ENCODE results near the gene SLC2A10. TPM values are rescaled to one million over a fixed set of nuclear protein-coding genes. Genes with fewer than 3 reads are reported as not detected.
A peak's percentile ranks its signal among the peaks of the same experiment; 100 is the strongest.

The SLC2A10 gene
- total RNA-seq, 1 donor from 2014 or later = 19.4 TPM

DNA sequence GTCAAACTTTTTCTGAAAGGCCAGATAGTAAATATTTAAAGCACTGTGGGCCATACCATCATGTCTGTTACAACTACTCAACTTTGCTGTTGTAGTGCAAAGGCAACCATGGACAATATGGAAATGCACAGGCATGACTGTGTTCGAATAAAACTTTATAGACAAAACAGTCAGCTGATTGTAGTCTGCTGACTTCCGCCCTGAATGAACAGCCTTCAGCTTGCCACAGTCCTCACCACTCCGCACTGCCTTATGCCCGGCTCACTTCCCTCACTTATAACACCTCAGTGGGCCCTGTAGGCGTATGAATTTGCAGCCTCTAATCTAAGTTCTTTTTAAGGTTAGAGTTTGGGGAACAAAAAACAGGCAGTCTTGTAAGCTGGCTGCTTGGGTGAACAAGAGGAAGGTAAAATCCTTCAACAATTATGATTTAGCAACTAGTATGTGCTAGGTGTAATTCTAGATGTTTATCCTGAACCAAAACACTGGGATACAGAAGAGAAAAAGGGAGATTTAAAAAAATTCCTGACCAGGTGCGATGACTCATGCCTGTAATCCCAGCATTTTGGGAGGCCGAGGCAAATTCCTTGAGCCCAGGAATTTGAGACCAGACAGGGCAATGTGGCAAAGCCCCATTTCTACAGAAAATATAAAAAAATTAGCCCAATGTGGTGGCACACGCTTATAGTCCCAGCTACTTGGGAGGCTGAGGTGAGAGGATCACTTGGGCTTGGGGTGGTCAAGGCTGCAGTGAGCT, 6.8 kb upstream of the SLC2A10 start:
- Mint-ChIP-seq H3K4me1 (ENCODE audit: unreplicated experiment) (no peaks in the 10 kb centered on the region), H3K9me3 (ENCODE audit: unreplicated experiment) (no peaks in the 10 kb centered on the region), H3K27me3 (ENCODE audit: unreplicated experiment) (peaks cover 1% of the 10 kb centered on the region), H3K36me3 (ENCODE audit: low read depth, unreplicated experiment) (no peaks in the 10 kb centered on the region), H3K27ac (ENCODE audit: unreplicated experiment) (no peak overlapping the region), H3K4me3 (ENCODE audit: unreplicated experiment) (no peak overlapping the region)
- no peak for DNase-seq (ENCODE audit: low spot score)
- TF ChIP-seq CTCF (IDR thresholded peaks at IDR 0.05; ENCODE audit: unreplicated experiment) = no peak

- Mint-ChIP-seq H3K4me3 (ENCODE audit: unreplicated experiment) (no peak overlapping the region), H3K4me1 (ENCODE audit: unreplicated experiment) (no peaks in the 10 kb centered on the region), H3K9me3 (ENCODE audit: unreplicated experiment) (no peaks in the 10 kb centered on the region), H3K27ac (ENCODE audit: unreplicated experiment) (no peak overlapping the region), H3K27me3 (ENCODE audit: unreplicated experiment) (peaks cover 1% of the 10 kb centered on the region), H3K36me3 (ENCODE audit: low read depth, unreplicated experiment) (no peaks in the 10 kb centered on the region)
- no peak for DNase-seq (ENCODE audit: low spot score)
- no peak for TF ChIP-seq CTCF (IDR thresholded peaks at IDR 0.05; ENCODE audit: unreplicated experiment)
These were observed 6.0 kb upstream of the SLC2A10 start for GRCh38 chr20:46703435-46703834.

DNA sequence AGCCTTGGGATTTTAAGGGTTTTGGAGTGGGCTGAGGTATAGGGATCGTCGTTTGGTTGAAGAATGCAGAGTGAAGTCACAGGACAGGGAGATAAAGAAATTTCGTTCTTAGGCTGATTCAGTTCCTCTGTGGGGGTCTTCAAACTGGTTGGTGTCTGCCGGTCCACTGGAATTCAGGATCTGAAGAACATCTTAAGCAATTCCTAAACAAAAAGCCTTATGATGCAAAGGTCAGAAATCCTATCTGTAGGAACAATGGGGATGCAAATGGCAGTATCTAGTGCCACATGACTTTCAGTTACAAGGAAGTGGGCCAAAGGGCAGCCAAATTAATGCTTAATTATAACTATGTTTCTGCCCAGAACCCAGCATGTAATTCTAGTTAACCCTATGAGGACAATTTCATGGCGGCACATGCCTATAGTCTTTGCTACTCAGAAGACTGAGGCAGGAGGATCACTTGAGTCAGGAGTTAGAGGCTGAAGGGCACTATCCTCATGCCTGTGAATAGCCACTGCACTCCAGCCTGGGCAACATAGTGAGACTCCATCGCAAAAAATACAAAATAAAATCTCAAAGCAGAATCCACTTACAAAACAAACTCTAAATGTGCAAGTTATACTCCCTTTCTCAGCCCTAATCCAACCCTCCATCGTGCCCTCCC, 4.6 kb upstream of the SLC2A10 start:
- Mint-ChIP-seq H3K36me3 (ENCODE audit: low read depth, unreplicated experiment) (no peaks in the 10 kb centered on the region), H3K27me3 (ENCODE audit: unreplicated experiment) (peaks cover 1% of the 10 kb centered on the region), H3K4me3 (ENCODE audit: unreplicated experiment) (no peak overlapping the region), H3K9me3 (ENCODE audit: unreplicated experiment) (no peaks in the 10 kb centered on the region), H3K4me1 (ENCODE audit: unreplicated experiment) (peaks cover 4% of the 10 kb centered on the region), H3K27ac (ENCODE audit: unreplicated experiment) (no peak overlapping the region)
- TF ChIP-seq CTCF (IDR thresholded peaks at IDR 0.05; ENCODE audit: unreplicated experiment) = no peak
- no peak for DNase-seq (ENCODE audit: low spot score)

DNA sequence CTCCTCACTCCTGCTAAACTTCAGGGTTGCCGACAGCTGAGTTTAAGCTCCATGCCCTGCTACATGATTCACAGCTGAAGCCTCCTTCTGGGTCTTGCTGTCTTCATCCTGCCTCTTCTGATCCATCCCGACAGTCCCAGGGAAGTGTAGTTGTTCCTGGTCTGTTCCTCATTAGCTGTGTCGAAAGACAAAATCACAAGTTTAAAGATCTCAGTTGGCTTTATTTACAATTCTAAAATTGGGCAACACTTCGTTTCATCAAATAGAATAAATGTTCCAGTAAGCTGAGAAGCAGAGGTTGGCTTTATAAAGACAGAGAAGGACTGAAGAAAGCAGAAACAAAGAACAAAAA, 4.1 kb upstream of the SLC2A10 start:
- H3K4me1 Mint-ChIP-seq (ENCODE audit: unreplicated experiment) = peaks cover 9% of the 10 kb centered on the region
- no peak for TF ChIP-seq CTCF (IDR thresholded peaks at IDR 0.05; ENCODE audit: unreplicated experiment)
- H3K4me3 Mint-ChIP-seq (ENCODE audit: unreplicated experiment) = no peak overlapping the region
- no peak overlapping the region for H3K27ac Mint-ChIP-seq (ENCODE audit: unreplicated experiment)
- peaks cover under 1% of the 10 kb centered on the region for H3K36me3 Mint-ChIP-seq (ENCODE audit: low read depth, unreplicated experiment)
- no peak for DNase-seq (ENCODE audit: low spot score)
- peaks cover 2% of the 10 kb centered on the region for H3K27me3 Mint-ChIP-seq (ENCODE audit: unreplicated experiment)
- no peaks in the 10 kb centered on the region for H3K9me3 Mint-ChIP-seq (ENCODE audit: unreplicated experiment)

DNA sequence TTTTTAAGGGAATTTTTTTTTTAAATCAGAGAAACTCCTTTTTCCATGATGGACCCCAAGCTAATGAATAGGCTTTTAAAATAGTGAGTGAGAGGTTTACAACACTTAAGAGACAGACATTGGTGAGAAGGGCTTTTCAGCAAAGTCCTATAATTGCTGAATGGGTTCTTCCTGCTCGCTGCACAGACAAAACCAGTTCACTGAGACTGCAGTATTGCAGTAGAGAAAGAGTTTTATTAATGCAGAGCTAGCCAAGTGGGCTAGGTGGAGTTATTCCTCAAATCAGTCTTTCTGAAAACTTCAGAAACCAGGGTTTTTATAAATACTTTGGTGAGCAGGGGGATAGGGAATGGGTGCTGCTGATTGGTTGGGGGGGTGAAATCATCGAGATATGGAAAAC, 3.2 kb upstream of the SLC2A10 start:
- H3K36me3 Mint-ChIP-seq (ENCODE audit: low read depth, unreplicated experiment) = peaks cover 4% of the 10 kb centered on the region
- H3K9me3 Mint-ChIP-seq (ENCODE audit: unreplicated experiment) = no peaks in the 10 kb centered on the region
- TF ChIP-seq CTCF (IDR thresholded peaks at IDR 0.05; ENCODE audit: unreplicated experiment) = no peak
- no peak overlapping the region for H3K27ac Mint-ChIP-seq (ENCODE audit: unreplicated experiment)
- H3K27me3 Mint-ChIP-seq (ENCODE audit: unreplicated experiment) = peaks cover 3% of the 10 kb centered on the region
- DNase-seq (ENCODE audit: low spot score) = no peak
- H3K4me1 Mint-ChIP-seq (ENCODE audit: unreplicated experiment) = peaks cover 12% of the 10 kb centered on the region
- peak overlapping the region; percentile 56 for H3K4me3 Mint-ChIP-seq (ENCODE audit: unreplicated experiment)

Measured in endothelial cell (in vitro differentiated cells).